CD14-positive monocyte (primary cell): ENCODE measurements around the gene ZNF608. TPM values are rescaled to one million over a fixed set of nuclear protein-coding genes. Genes with fewer than 3 reads are reported as not detected.

Source experiments
- DNase-seq, 3 donors: peaks; one replicate each; pipeline ENCODE4 v3.0.0-alpha.2; 2011 to 2022
- H2AFZ ChIP-seq: 2 replicates; pipeline ENCODE4 v1.6.0; 2012; ENCODE audit warnings: mild to moderate bottlenecking, low read depth, low read length, inconsistent platforms; ENCODE audit not compliant: insufficient read depth, poor library complexity, severe bottlenecking
- H3K27ac ChIP-seq, 2 donors: 1 replicate in 1 of 2; 2 replicates in 1 of 2; pipeline ENCODE4 v1.5.1; 2012 to 2013; ENCODE audit warnings: low read length in 2 of 2, control low read depth in 1 of 2, inconsistent platforms in 1 of 2, low read depth in 1 of 2, mild to moderate bottlenecking in 1 of 2
- H3K27me3 ChIP-seq, 2 donors: one replicate each; pipeline versions ENCODE4 v1.6.0 to v1.6.1; 2011 to 2013; ENCODE audit warnings: low read length in 2 of 2; ENCODE audit not compliant: control insufficient read depth in 2 of 2, insufficient read depth in 2 of 2
- H3K36me3 ChIP-seq, 2 donors: replicated peaks in 1 of 2; 1 replicate in 1 of 2; 2 replicates in 1 of 2; pipeline versions ENCODE4 v1.5.1 to v1.6.1; 2012 to 2013; ENCODE audit warnings: low read length in 2 of 2, control low read depth in 1 of 2, inconsistent platforms in 1 of 2, mild to moderate bottlenecking in 1 of 2; ENCODE audit not compliant: insufficient read depth in 2 of 2, control insufficient read depth in 1 of 2
- H3K4me1 ChIP-seq, 2 donors: 1 replicate in 1 of 2; 2 replicates in 1 of 2; pipeline versions ENCODE4 v1.5.1 to v1.6.1; 2012 to 2013; ENCODE audit warnings: low read length in 2 of 2, control low read depth in 1 of 2, inconsistent platforms in 1 of 2, mild to moderate bottlenecking in 1 of 2, moderate library complexity in 1 of 2; ENCODE audit not compliant: insufficient read depth in 2 of 2, control insufficient read depth in 1 of 2
- H3K4me2 ChIP-seq: replicated peaks from 2 replicates; pipeline ENCODE3; 2012; ENCODE audit warnings: low read length, moderate library complexity, mild to moderate bottlenecking; ENCODE audit not compliant: poor library complexity, severe bottlenecking; ENCODE audit errors: extremely low read depth
- H3K4me3 ChIP-seq, 3 experiments: fragments of 200-600 bp in 1 of 3; sonication (generic) in 1 of 3; replicated peaks in 1 of 3; 1 replicate in 2 of 3; 2 replicates in 1 of 3; pipeline ENCODE4 v1.5.1; 2011 to 2013; ENCODE audit warnings: low read length in 3 of 3, mild to moderate bottlenecking in 3 of 3, control low read depth in 2 of 3, low read depth in 2 of 3, inconsistent platforms in 1 of 3, moderate library complexity in 1 of 3
- H3K79me2 ChIP-seq: 2 replicates; pipeline ENCODE4 v1.6.0; 2012; ENCODE audit warnings: mild to moderate bottlenecking, control low read depth, inconsistent platforms, low read length, moderate library complexity; ENCODE audit not compliant: insufficient read depth
- H3K9ac ChIP-seq: 2 replicates; pipeline ENCODE4 v1.6.0; 2017; ENCODE audit warnings: low read length, mild to moderate bottlenecking; ENCODE audit not compliant: insufficient read depth, poor library complexity, severe bottlenecking
- H3K9me3 ChIP-seq, 2 donors: replicated peaks in 1 of 2; 1 replicate in 1 of 2; 2 replicates in 1 of 2; pipeline versions ENCODE4 v1.5.1 to v1.6.1; 2012 to 2013; ENCODE audit warnings: low read length in 2 of 2, control low read depth in 1 of 2; ENCODE audit not compliant: control insufficient read depth in 1 of 2, insufficient read depth in 1 of 2
- H4K20me1 ChIP-seq: 2 replicates; pipeline ENCODE4 v1.6.0; 2012; ENCODE audit warnings: mild to moderate bottlenecking, low read length, control low read depth, moderate library complexity; ENCODE audit not compliant: insufficient read depth
- H3K27ac Mint-ChIP-seq, 7 donors: one replicate each; pipeline ENCODE4 v1.8.0; 2020; ENCODE audit warnings: mild to moderate bottlenecking in 7 of 7, mixed read lengths in 7 of 7, moderate library complexity in 6 of 7, inconsistent platforms in 2 of 7
- H3K27me3 Mint-ChIP-seq, 3 donors: one replicate each; pipeline ENCODE4 v1.8.0; 2021 to 2022; ENCODE audit warnings: low read depth in 3 of 3, mild to moderate bottlenecking in 3 of 3, mixed read lengths in 3 of 3, moderate library complexity in 3 of 3, inconsistent platforms in 1 of 3
- H3K36me3 Mint-ChIP-seq, 2 donors: one replicate each; pipeline ENCODE4 v1.8.0; 2020; ENCODE audit warnings: mixed read lengths in 2 of 2, inconsistent platforms in 1 of 2, mild to moderate bottlenecking in 1 of 2
- H3K4me1 Mint-ChIP-seq: one replicate; pipeline ENCODE4 v1.8.0; 2020; ENCODE audit warnings: mild to moderate bottlenecking, mixed read lengths
- H3K4me3 Mint-ChIP-seq, 2 donors: one replicate each; pipeline ENCODE4 v1.8.0; 2020; ENCODE audit warnings: mild to moderate bottlenecking in 2 of 2, mixed read lengths in 2 of 2, moderate library complexity in 1 of 2
- H3K9me3 Mint-ChIP-seq, 7 donors: one replicate each; pipeline ENCODE4 v1.8.0; 2020 to 2022; ENCODE audit warnings: mixed read lengths in 7 of 7, mild to moderate bottlenecking in 6 of 7, moderate library complexity in 6 of 7, inconsistent platforms in 2 of 7
- WGBS: methylation state at CpG from one replicate; pipeline ENCODE4 v1.1.5; 2013; ENCODE audit warnings: missing lambda C conversion rate; ENCODE audit not compliant: insufficient coverage; 5-methylcytosine and 5-hydroxymethylcytosine counted together
- intact Hi-C, 2 donors: fragments of 100-400 bp; cut with micrococcal nuclease; formaldehyde crosslinking; loops; one replicate each; pipeline versions ENCODE4 v1.15.0 to v1.15.1; 2023
- polyA plus RNA-seq, 3 donors: library from polyadenylated mRNA; depleted of rRNA in 1 of 3; unstranded in 2 of 3; stranded (reverse) in 1 of 3; fragments of 300-500 nt in 2 of 3; fragments of >200 nt in 1 of 3; fragmentation: Illumina TruSeq in 2 of 3; gene quantifications; 1 replicate in 2 of 3; 2 replicates in 1 of 3; pipeline ENCODE4 v1.2.3, GENCODE V29; 2012 to 2021
- TF ChIP-seq, protein P1 (sequence below): fragments of 200-600 bp; IDR thresholded peaks from one replicate; pipeline ENCODE4 v1.8.0; 2022; ENCODE audit warnings: antibody characterized with exemption, mild to moderate bottlenecking

ZNF608 gene
- polyA plus RNA-seq, 3 donors: 0.05 TPM; not detected in 2

DNA sequence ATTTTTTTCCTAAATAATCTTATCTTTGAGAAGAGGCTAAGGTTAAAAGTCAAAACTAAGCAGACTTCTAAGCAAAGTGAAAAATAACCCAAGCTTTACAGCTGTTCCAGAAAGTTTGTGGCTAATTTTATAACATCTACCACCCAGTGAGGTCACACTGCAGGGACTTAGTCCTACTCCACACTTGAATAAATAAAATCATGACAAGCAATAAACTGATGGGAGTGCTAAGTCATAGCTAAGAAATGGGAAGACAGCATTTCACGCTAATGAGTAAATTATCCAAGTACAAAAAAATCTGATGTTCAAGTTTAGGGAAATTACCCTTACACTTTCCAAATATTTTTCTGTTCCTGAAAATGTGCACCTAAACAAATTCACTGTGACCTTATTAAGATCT lies 47.7 kb downstream of the ZNF608 start:
- no CpG with 5 or more reads among the region's 1 CpG for WGBS
- H3K27me3 Mint-ChIP-seq: no peaks in the 10 kb centered on the region
- H3K27me3 ChIP-seq: no peaks in the 10 kb centered on the region
- peaks cover 3% of the 10 kb centered on the region for H3K4me1 Mint-ChIP-seq
- no peaks in the 10 kb centered on the region for H3K36me3 Mint-ChIP-seq
- peaks cover 0 to 4% (median 1%) of the 10 kb centered on the region in 7 donors for H3K9me3 Mint-ChIP-seq
- H3K9me3 ChIP-seq: no peaks in the 10 kb centered on the region
- no peaks in the 10 kb centered on the region for H3K79me2 ChIP-seq
- no peak overlapping the region for H3K27ac Mint-ChIP-seq
- no peak overlapping the region for H3K9ac ChIP-seq
- no peak overlapping the region for H3K4me2 ChIP-seq
- H4K20me1 ChIP-seq: no peaks in the 10 kb centered on the region
- H3K27ac ChIP-seq: no peak overlapping the region
- TF ChIP-seq, protein P1, sequence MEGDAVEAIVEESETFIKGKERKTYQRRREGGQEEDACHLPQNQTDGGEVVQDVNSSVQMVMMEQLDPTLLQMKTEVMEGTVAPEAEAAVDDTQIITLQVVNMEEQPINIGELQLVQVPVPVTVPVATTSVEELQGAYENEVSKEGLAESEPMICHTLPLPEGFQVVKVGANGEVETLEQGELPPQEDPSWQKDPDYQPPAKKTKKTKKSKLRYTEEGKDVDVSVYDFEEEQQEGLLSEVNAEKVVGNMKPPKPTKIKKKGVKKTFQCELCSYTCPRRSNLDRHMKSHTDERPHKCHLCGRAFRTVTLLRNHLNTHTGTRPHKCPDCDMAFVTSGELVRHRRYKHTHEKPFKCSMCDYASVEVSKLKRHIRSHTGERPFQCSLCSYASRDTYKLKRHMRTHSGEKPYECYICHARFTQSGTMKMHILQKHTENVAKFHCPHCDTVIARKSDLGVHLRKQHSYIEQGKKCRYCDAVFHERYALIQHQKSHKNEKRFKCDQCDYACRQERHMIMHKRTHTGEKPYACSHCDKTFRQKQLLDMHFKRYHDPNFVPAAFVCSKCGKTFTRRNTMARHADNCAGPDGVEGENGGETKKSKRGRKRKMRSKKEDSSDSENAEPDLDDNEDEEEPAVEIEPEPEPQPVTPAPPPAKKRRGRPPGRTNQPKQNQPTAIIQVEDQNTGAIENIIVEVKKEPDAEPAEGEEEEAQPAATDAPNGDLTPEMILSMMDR: no peak
- DNase-seq: no peak
- H3K4me3 Mint-ChIP-seq: no peak overlapping the region
- no peaks in the 10 kb centered on the region for H3K36me3 ChIP-seq
- H3K4me3 ChIP-seq: no peak overlapping the region
- intact Hi-C loops: no loop called here
- no peak overlapping the region for H2AFZ ChIP-seq
- no peaks in the 10 kb centered on the region for H3K4me1 ChIP-seq

DNA sequence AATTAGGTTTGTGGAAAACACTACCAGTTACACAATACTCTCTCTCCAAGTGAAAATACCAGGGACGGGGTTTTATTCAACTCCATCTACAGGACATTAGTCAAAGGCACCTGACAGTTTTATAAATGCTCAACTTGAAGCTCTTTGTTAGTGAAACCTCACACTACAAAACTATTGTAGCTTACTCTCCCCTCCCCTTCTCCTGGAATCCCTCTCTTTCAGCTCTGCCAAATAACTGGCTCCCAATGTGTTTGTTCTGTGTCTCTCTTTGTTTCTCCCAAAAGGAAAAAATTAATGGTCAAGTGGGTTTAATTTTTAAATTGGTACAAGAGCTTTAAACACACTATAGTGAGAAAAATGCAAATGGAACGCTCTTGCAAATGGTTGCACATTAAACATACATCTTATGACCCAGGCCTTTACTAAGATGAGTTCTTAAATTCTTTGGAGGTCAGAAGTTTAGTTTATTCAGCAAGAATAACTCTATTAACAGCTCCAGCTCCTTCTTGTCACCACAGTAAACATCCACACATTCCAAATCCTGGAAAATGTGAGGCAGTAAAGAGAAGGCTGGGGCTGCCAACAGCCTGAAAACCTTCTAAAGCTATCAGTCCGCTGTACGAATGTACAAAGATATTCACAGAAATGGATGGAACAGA lies 48.4 kb downstream of the ZNF608 start:
- Mint-ChIP-seq H3K36me3 (no peaks in the 10 kb centered on the region), H3K4me1 (peaks cover 3% of the 10 kb centered on the region), H3K9me3 (peaks cover 0 to 4% (median 1%) of the 10 kb centered on the region in 7 donors), H3K27ac (no peak overlapping the region), H3K4me3 (no peak overlapping the region), H3K27me3 (no peaks in the 10 kb centered on the region)
- no peak overlapping the region for H3K27ac ChIP-seq
- TF ChIP-seq, protein P1: no peak
- no peaks in the 10 kb centered on the region for H3K79me2 ChIP-seq
- no peak overlapping the region for H3K4me3 ChIP-seq
- no peaks in the 10 kb centered on the region for H3K27me3 ChIP-seq
- H2AFZ ChIP-seq: no peak overlapping the region
- no peaks in the 10 kb centered on the region for H3K36me3 ChIP-seq
- 100% methylated on average over 3 of the region's 4 CpGs for whole genome bisulfite sequencing
- intact Hi-C loops: no loop called here
- H3K9ac ChIP-seq: no peak overlapping the region
- H4K20me1 ChIP-seq: no peaks in the 10 kb centered on the region
- H3K4me1 ChIP-seq: no peaks in the 10 kb centered on the region
- no peak for DNase-seq
- H3K4me2 ChIP-seq: no peak overlapping the region
- no peaks in the 10 kb centered on the region for H3K9me3 ChIP-seq
